NCI-H187 treated with DMSO at 0.1 percent for 48 hours (cell line): ENCODE measurements around the gene SORL1.

Source experiments
- DNase-seq: peaks from one replicate; lab custom pipeline; 2025; lab: John Stamatoyannopoulos, UW

The SORL1 gene

GRCh38 chr11:121512468-121513465 is 60.7 kb downstream of the SORL1 start:
- DNase-seq, result no peak

- DNase-seq, result no peak
Observed at GRCh38 chr11:121513807-121514206, 61.7 kb downstream of the SORL1 start.

DNA sequence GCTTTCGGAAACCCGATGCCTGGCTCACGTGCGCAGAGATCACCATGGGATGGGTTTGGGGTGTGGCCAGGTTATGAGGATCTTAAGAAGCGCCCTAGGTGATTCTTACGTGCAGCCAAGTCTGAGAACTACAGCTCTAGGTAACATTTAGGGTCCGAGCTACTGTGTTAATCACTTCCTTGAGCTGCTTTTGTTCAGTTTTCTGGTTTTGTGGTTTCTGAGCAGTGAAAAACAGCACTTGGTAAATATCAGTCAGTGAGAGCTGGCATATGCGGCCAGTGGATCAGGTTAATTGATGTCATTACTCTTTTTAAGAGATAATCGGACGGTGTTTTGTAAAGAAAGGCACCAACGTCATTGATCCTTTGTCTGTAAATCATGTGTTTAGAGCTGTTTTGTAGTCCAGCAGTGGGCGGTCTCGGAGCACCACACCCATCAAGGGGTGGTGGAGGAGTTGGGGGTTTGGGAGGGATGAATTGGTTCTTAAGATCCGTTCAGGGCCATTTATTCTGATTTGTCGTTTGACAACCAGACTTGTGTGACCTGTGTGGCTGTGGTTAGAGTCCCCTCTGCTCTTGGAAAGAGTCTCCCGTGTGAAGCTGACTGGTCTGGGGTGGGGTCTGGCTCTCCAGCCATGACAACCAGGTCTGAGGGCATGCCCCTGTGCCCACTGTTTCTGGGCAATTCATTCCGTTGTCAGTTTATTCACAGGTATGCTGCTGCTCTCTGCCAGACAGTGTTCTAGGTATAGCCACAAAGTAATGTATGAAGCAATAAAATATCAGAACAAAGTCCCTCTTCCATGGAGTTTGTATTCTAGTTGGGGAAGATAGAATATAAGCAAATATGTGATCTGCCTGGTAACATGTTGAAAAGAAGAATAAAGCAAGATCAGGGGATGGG is 62.6 kb downstream of the SORL1 start:
- DNase-seq, result no peak

DNA sequence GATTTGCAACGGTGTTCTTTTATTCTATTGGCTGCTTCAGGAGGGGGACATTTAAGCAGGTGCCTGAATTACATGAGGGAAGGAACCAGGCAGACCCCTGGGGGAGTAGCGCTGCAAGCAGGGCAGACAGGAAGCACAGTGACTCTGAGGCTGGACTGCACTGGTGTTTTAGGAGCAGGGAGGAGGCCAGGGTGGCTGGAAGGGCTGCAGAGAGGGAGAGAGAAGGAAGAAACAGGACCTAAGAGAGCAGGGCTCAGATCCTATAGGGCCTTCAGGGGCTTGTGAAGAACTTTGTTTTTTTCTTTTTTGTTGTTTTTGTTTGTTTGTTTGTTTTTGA is 63.2 kb downstream of the SORL1 start:
- no peak for DNase-seq

DNA sequence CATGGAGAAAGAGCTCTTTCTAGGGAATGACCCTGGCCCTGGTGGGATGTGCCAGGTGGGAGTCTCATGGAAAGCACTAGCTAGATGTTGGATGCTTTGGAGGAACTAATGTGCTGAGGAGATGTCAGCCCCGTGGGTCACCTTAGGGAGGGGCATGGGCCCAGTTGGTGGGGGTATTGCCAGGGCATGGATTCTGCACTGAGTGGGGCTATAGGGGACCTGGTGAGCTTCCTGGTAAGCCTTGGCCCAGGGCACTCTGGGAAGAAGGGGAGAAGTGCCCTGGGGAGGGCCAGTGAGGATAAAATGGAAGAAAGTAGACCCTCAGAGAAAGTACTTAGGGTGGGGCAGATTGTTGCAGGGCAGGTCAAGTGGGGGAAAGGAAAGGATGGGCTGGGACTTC is 65.9 kb downstream of the SORL1 start:
- DNase-seq, result no peak

GRCh38 chr11:121520243-121521144 is 68.4 kb downstream of the SORL1 start:
- no peak for DNase-seq

GRCh38 chr11:121521145-121522042 is 69.3 kb downstream of the SORL1 start:
- no peak for DNase-seq

- DNase-seq, result no peak
Observed at GRCh38 chr11:121522043-121522941, 70.2 kb downstream of the SORL1 start.

DNA sequence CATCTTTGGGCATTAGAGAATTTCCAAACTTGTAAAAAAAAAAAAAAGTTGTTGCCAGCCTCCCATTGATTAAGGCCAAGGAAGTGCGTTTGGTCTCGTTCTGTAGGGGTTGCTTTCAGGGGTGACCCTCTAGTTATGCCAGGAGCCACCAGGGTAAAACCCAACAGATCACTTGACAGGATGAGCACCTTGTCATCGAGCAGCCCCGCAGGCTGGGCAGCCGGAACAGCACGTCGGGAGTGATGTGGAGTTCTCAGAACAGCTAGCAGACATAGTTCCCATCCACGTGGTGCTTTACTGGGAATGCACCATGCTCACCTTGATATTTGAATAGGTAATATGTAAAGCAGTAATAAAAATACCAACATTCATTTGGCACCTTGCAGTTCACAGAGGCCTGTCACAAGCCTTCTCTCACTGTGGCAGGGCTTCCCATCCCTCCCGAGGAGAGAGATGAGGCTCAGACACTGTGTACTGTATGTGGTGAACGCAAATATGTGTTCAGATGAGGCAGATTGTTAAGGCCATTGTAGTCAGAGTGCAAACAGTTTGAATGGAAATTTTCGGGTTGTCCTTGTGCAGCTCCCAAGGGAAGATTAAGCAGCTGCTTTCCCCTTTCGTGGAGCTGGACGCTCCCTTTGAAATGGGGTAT is 71.6 kb downstream of the SORL1 start:
- no peak for DNase-seq

- no peak for DNase-seq
Observed at GRCh38 chr11:121524233-121524631, 72.1 kb downstream of the SORL1 start.

DNA sequence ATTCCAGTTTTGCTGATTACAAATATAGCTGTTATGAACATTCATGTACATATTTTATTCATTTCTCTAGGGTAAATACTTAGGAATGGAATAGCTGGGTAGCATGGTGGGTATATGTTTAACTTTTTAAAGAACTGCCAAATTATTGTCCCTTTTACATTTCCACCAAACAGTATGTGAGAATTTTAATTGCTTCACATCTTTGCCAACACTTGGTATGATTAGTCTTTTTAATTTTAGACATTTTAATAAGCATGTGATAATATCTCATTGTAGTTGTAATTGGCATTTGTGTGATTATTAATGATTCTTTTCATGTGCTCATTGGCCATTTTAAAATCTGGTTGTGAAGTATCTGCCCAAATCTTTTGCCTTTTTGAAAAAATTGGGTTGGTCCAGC is 73.3 kb downstream of the SORL1 start:
- no peak for DNase-seq

- DNase-seq, result no peak
Observed at GRCh38 chr11:121530257-121530656, 78.1 kb downstream of the SORL1 start.

- DNase-seq, result no peak
Observed at GRCh38 chr11:121533601-121534000, 81.5 kb downstream of the SORL1 start.

DNA sequence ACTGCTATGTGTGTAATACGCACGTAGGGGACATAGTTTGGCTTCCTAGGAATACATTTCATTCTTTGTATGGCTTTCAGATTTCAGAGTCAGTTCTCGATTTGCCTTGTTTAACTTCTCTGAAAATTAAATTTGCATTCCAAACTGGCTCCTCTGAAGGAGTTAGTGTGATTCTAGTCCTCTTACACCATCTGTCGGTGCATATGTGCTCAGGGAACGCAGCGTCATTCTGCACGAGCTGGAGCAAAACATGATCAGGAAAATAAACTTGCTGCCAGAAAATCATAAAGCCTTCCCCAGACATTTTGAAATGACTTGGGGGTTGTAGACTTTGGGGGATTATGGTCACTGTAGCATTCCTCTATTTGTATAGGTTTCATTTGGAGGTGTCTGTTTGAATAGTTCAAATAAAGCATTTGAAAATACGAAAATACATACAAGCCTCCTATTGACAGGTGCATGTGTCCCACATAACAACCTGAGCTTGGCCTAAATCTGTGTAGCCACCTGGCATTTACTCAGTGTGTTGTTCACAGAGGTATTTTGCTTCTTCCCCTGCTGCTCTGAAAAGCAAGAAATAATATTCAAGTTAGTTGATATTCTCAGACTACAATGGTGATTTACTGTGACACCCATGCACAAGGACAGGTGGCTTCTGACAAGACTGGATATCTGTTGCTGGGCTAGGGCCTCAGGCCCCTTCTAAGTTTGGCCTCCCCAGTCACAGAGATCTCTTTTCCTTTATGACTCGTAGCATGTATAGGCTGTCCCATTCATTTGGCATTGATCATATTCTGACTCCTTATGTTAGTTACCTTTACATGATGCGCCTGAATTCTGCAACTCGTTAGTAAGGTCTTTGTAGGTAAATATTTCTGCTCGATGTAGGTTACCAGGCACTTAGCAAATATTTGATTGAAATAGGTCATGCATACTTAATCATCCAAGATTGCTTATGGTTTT is 82.3 kb downstream of the SORL1 start:
- no peak for DNase-seq

GRCh38 chr11:121535129-121535796 is 83.1 kb downstream of the SORL1 start:
- DNase-seq, result no peak

GRCh38 chr11:121536126-121536525 is 84.0 kb downstream of the SORL1 start:
- DNase-seq, result no peak

- no peak for DNase-seq
Observed at GRCh38 chr11:121538054-121538453, 85.9 kb downstream of the SORL1 start.
